HG03025 (cell line): Measurements from ENCODE around the gene PLBD2.

ENCODE experiments used
- ATAC-seq: cut with Tn5 transposase; IDR thresholded peaks from one replicate; pipeline ENCODE4 v1.9.1; 2021; ENCODE audit warnings: mild to moderate bottlenecking, moderate library complexity; ENCODE audit not compliant: unreplicated experiment, low FRiP score

Gene PLBD2

GRCh38 chr12:113392520-113392919, 34.1 kb downstream of the PLBD2 start:
- ATAC-seq: no peak

GRCh38 chr12:113392988-113393579, 34.7 kb downstream of the PLBD2 start:
- no peak for ATAC-seq

GRCh38 chr12:113393749-113394148, 35.4 kb downstream of the PLBD2 start:
- ATAC-seq: no peak

- no peak for ATAC-seq
Measured at GRCh38 chr12:113395119-113395518, 36.7 kb downstream of the PLBD2 start.

GRCh38 chr12:113396200-113396599, 37.8 kb downstream of the PLBD2 start:
- ATAC-seq: no peak

- ATAC-seq: no peak
Measured at GRCh38 chr12:113396828-113397496, 38.6 kb downstream of the PLBD2 start.

- no peak for ATAC-seq
Measured at GRCh38 chr12:113397497-113398197, 39.3 kb downstream of the PLBD2 start.

- ATAC-seq: no peak
Measured at GRCh38 chr12:113398346-113399290, 40.2 kb downstream of the PLBD2 start.

GRCh38 chr12:113399490-113399889, 41.1 kb downstream of the PLBD2 start:
- ATAC-seq: no peak

- no peak for ATAC-seq
Measured at GRCh38 chr12:113400362-113400761, 42.0 kb downstream of the PLBD2 start.

GRCh38 chr12:113401066-113402000, 42.9 kb downstream of the PLBD2 start:
- ATAC-seq: no peak

GRCh38 chr12:113402586-113403260, 44.3 kb downstream of the PLBD2 start:
- no peak for ATAC-seq

- ATAC-seq: no peak
Measured at GRCh38 chr12:113403435-113404415, 45.3 kb downstream of the PLBD2 start, which contains the start of gene SDS. TSS of gene SDS (minus strand) at chr12:113403887. CDS start at chr12:113399708, 4,179 bp downstream.

GRCh38 chr12:113405694-113406093, 47.3 kb downstream of the PLBD2 start:
- ATAC-seq: no peak

- ATAC-seq: no peak
Measured at GRCh38 chr12:113407931-113408600, 49.7 kb downstream of the PLBD2 start.

- ATAC-seq: no peak
Measured at GRCh38 chr12:113408756-113409298, 50.4 kb downstream of the PLBD2 start.
